Sigmoid colon (tissue), 7 donors: Measurements from ENCODE around the gene ARHGEF19. TPM values are rescaled to one million over a fixed set of nuclear protein-coding genes. Genes with fewer than 3 reads are reported as not detected.
"Not testable (repeated sequence)": the region's sequence is repeated elsewhere in the genome, so short reads cannot be mapped to it uniquely, and the experiment has no call there.

Source experiments
- DNase-seq: peaks from one replicate; pipeline ENCODE4 v3.0.0-alpha.2; 2019
- H3K27ac ChIP-seq, 4 donors: fragments of 200-600 bp; sonication (generic); one replicate each; pipeline ENCODE4 v1.5.1; 2016 to 2019; ENCODE audit warnings: mild to moderate bottlenecking in 1 of 4
- H3K27me3 ChIP-seq, 3 donors: fragments of 200-600 bp; sonication (generic); one replicate each; pipeline ENCODE4 v1.5.1; 2019; ENCODE audit warnings: mild to moderate bottlenecking in 1 of 3
- H3K36me3 ChIP-seq, 4 donors: fragments of 200-600 bp; sonication (generic); one replicate each; pipeline ENCODE4 v1.5.1; 2016 to 2019
- H3K4me1 ChIP-seq, 4 donors: fragments of 200-600 bp; sonication (generic); one replicate each; pipeline ENCODE4 v1.5.1; 2017 to 2019
- H3K4me3 ChIP-seq, 4 donors: fragments of 200-600 bp; sonication (generic); one replicate each; pipeline ENCODE4 v1.5.1; 2017 to 2019; ENCODE audit warnings: mild to moderate bottlenecking in 2 of 4, moderate library complexity in 1 of 4
- H3K9me3 ChIP-seq, 4 donors: fragments of 200-600 bp in 3 of 4; sonication (generic) in 3 of 4; one replicate each; pipeline versions ENCODE4 v1.5.1 to v1.6.1; 2013 to 2019
- CTCF ChIP-seq, 4 experiments: fragments of 450-650 bp in 3 of 4; fragments of 200-600 bp in 1 of 4; IDR thresholded peaks; one replicate each; pipeline ENCODE4 v1.5.1; 2016 to 2019; ENCODE audit warnings: antibody characterized with exemption in 4 of 4, mild to moderate bottlenecking in 3 of 4, moderate library complexity in 2 of 4
- EP300 ChIP-seq, 4 donors: sonication (generic); formaldehyde crosslinking; IDR thresholded peaks; one replicate each; pipeline ENCODE4 v1.6.1; 2017; ENCODE audit warnings: antibody characterized with exemption in 4 of 4
- POLR2A ChIP-seq, 2 donors: fragments of 450-650 bp; IDR thresholded peaks; one replicate each; pipeline ENCODE4 v1.6.1; 2016; ENCODE audit warnings: antibody characterized with exemption in 2 of 2, mild to moderate bottlenecking in 2 of 2, moderate library complexity in 2 of 2
- POLR2AphosphoS5 ChIP-seq, 4 donors: sonication (generic); formaldehyde crosslinking; IDR thresholded peaks; one replicate each; pipeline ENCODE4 v1.6.1; 2017; ENCODE audit warnings: antibody characterized with exemption in 4 of 4
- WGBS, 2 donors: extraction: QIAGEN DNeasy Blood & Tissue Kit; methylation state at CpG; one replicate each; pipeline ENCODE4 v1.1.7; 2013; 5-methylcytosine and 5-hydroxymethylcytosine counted together
- intact Hi-C: fragments of 100-400 bp; cut with DNase I; formaldehyde crosslinking; loops from one replicate; pipeline ENCODE4 v1.15.1; 2023
- polyA plus RNA-seq, 3 donors: library from polyadenylated mRNA; stranded (reverse); fragments of 200-250 nt; gene quantifications; one replicate each; pipeline ENCODE4 v1.2.3, GENCODE V29; 2013
- total RNA-seq, 4 donors: library from RNA; depleted of rRNA; stranded (reverse); fragments of >200 nt; gene quantifications; one replicate each; pipeline ENCODE4 v1.1.0, GENCODE V29; 2016
- donor health status: healthy with polysubstance abuse.
- donor health status: Bipolar disorder and iron deficiency.
- donor health status: healthy.

Gene ARHGEF19
- total and polyA plus RNA-seq, 7 donors = 2.5 to 10.8 (median 4.0) TPM; not detected in 1

GRCh38 chr1:16215882-16216753 is 3.7 kb upstream of the ARHGEF19 start:
- peak overlapping the region in 3 of 4 donors; percentile 64 to 66 (median 66) for H3K27ac ChIP-seq
- no peaks in the 10 kb centered on the region for H3K27me3 ChIP-seq
- WGBS, 2 donors = 16 to 17% methylated on average over 33 of the region's 33 CpGs
- peak; percentile 90 for DNase-seq
- intact Hi-C loops = no loop called here
- peaks cover 0 to 19% (median 17%) of the 10 kb centered on the region in 4 donors for H3K4me1 ChIP-seq
- TF ChIP-seq POLR2AphosphoS5 (IDR thresholded peaks at IDR 0.05) (peak in 1 of 4 donors; percentile 28), CTCF (IDR thresholded peaks at IDR 0.05) (no peak), EP300 (IDR thresholded peaks at IDR 0.05) (no peak), POLR2A (IDR thresholded peaks at IDR 0.05) (peak in 1 of 2 donors; percentile 63)
- H3K9me3 ChIP-seq = no peaks in the 10 kb centered on the region
- peak overlapping the region; percentile 30 to 52 (median 46) for H3K4me3 ChIP-seq
- H3K36me3 ChIP-seq = no peaks in the 10 kb centered on the region

- H3K4me3 ChIP-seq, H3K9me3 ChIP-seq, H3K36me3 ChIP-seq, H3K27me3 ChIP-seq, DNase-seq, H3K27ac ChIP-seq, intact Hi-C loops: not testable (repeated sequence)
- 91 to 92% methylated on average over 14 of the region's 14 CpGs for WGBS, 2 donors
- H3K4me1 ChIP-seq = peaks cover 0 to 19% (median 17%) of the 10 kb centered on the region in 4 donors
These were observed 2.8 kb upstream of the ARHGEF19 start for GRCh38 chr1:16215240-16215639.

- 92% methylated on average over 3 of the region's 3 CpGs for WGBS, 2 donors
- H3K9me3 ChIP-seq, H3K27ac ChIP-seq, DNase-seq, H3K4me3 ChIP-seq, intact Hi-C loops, H3K27me3 ChIP-seq, H3K36me3 ChIP-seq: not testable (repeated sequence)
- H3K4me1 ChIP-seq = peaks cover 0 to 19% (median 17%) of the 10 kb centered on the region in 4 donors
These were observed 1.1 kb upstream of the ARHGEF19 start for GRCh38 chr1:16213544-16213943.

- Histone ChIP-seq H3K36me3 (no peaks in the 10 kb centered on the region), H3K9me3 (no peaks in the 10 kb centered on the region), H3K27ac (no peak overlapping the region), H3K4me3 (no peak overlapping the region), H3K4me1 (peaks cover 0 to 19% (median 15%) of the 10 kb centered on the region in 4 donors), H3K27me3 (no peaks in the 10 kb centered on the region)
- intact Hi-C loops = no loop called here
- no peak for DNase-seq
- no peak for TF ChIP-seq POLR2AphosphoS5 (IDR thresholded peaks at IDR 0.05)
- no peak for TF ChIP-seq POLR2A (IDR thresholded peaks at IDR 0.05)
- no peak for TF ChIP-seq CTCF (IDR thresholded peaks at IDR 0.05)
- TF ChIP-seq EP300 (IDR thresholded peaks at IDR 0.05) = no peak
- 51 to 73% methylated on average over 3 of the region's 3 CpGs for WGBS, 2 donors
These were observed 561 bp upstream of the ARHGEF19 start for GRCh38 chr1:16213013-16213412.

- intact Hi-C loops = no loop called here
- no peak for DNase-seq
- Histone ChIP-seq H3K4me3 (no peak overlapping the region), H3K36me3 (no peaks in the 10 kb centered on the region), H3K4me1 (peaks cover 0 to 20% (median 15%) of the 10 kb centered on the region in 4 donors), H3K27me3 (no peaks in the 10 kb centered on the region), H3K9me3 (no peaks in the 10 kb centered on the region), H3K27ac (no peak overlapping the region)
- WGBS, 2 donors = 43 to 79% methylated on average over 6 of the region's 6 CpGs
- TF ChIP-seq CTCF (IDR thresholded peaks at IDR 0.05) = no peak
- TF ChIP-seq POLR2A (IDR thresholded peaks at IDR 0.05) = no peak
These were observed 628 bp downstream of the ARHGEF19 start for GRCh38 chr1:16211824-16212223.
